NCI-H187 (cell line): ENCODE results near the gene TRAF2.
"Not testable (repeated sequence)": the region's sequence is repeated elsewhere in the genome, so short reads cannot be mapped to it uniquely, and the experiment has no call there.

ENCODE experiments used
- DNase-seq, 2 experiments: peaks; one replicate each; lab custom pipeline; 2025; lab: John Stamatoyannopoulos, UW

Gene TRAF2

GRCh38 chr9:136882109-136882946 lies 4.0 kb upstream of the TRAF2 start:
- no peak for DNase-seq

GRCh38 chr9:136882947-136883283 lies 3.4 kb upstream of the TRAF2 start:
- DNase-seq: not testable (repeated sequence)

- DNase-seq: not testable (repeated sequence)
These were observed 2.6 kb upstream of the TRAF2 start for GRCh38 chr9:136883670-136884069.

- DNase-seq: no peak
These were observed 588 bp downstream of the TRAF2 start for GRCh38 chr9:136886610-136887597.

GRCh38 chr9:136888454-136888853 lies 2.1 kb downstream of the TRAF2 start:
- no peak for DNase-seq

- DNase-seq: no peak
These were observed 3.5 kb downstream of the TRAF2 start for GRCh38 chr9:136889858-136890257.

- DNase-seq: no peak
These were observed 4.3 kb downstream of the TRAF2 start for GRCh38 chr9:136890661-136891060.

- no peak for DNase-seq
These were observed 9.7 kb downstream of the TRAF2 start for GRCh38 chr9:136896027-136896426.

GRCh38 chr9:136898483-136899100 lies 12.3 kb downstream of the TRAF2 start:
- no peak for DNase-seq

- DNase-seq: no peak
These were observed 12.9 kb downstream of the TRAF2 start for GRCh38 chr9:136899196-136899595.

GRCh38 chr9:136900556-136900955 lies 14.2 kb downstream of the TRAF2 start:
- DNase-seq: no peak

- DNase-seq: no peak
These were observed 14.7 kb downstream of the TRAF2 start for GRCh38 chr9:136900988-136901515.

- no peak for DNase-seq
These were observed 15.4 kb downstream of the TRAF2 start for GRCh38 chr9:136901516-136902258.

- no peak for DNase-seq
These were observed 16.0 kb downstream of the TRAF2 start for GRCh38 chr9:136902259-136902821.

GRCh38 chr9:136903041-136903554 lies 16.8 kb downstream of the TRAF2 start:
- no peak for DNase-seq

GRCh38 chr9:136906266-136906665 lies 19.9 kb downstream of the TRAF2 start:
- no peak for DNase-seq

GRCh38 chr9:136907011-136907914 lies 20.9 kb downstream of the TRAF2 start:
- no peak for DNase-seq

- no peak for DNase-seq
These were observed 24.0 kb downstream of the TRAF2 start for GRCh38 chr9:136910197-136910900.

- no peak for DNase-seq
These were observed 24.6 kb downstream of the TRAF2 start for GRCh38 chr9:136910901-136911245.
